ENCODE results near the gene NFIA. TPM values are rescaled to one million over a fixed set of nuclear protein-coding genes. Genes with fewer than 3 reads are reported as not detected.
A peak's percentile ranks its signal among the peaks of the same experiment; 100 is the strongest.

NFIA gene
- total and polyA plus RNA-seq, 2 donors: 18.1 to 105 TPM

DNA sequence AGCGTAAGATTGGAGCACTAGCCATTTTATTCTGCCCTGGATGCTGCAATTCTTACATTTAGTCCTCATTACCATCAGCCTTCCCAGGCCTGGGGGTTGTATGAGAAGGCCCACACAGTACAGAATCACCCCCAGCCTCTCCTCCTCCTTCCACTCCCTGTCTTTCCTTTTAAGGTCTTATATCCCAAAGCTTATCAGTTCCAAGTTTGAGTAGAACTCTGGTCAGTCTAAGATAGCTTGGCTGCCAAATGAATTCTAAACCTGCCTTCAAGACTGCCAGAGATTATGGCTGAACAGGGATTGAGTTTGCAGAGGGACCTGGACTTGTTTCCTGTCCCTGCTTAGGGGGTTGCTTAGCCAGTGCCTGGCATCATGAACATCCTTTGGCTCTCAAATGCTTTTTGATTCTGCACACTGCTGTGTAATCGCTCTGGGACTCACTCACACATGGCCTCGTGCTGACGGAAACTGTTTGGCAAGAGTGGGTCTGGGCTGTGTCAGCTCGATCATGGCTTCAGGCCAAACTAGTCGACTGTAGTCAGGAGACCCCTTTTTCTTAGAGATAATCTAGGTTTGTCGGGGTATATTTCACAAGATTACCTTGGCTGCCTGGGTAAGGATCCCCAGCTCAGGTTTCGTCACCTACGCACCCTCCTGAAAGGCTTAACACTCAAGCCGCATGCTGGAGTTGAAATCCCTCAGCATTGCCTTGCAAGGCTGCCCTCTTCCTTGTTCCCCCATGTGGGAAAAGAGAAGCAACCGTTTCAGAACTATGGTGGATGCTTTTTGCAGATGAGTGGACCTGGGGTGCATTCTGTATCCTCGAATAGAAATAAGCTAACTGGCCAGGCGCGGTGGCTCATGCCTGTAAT lies 252.6 kb downstream of the NFIA start:
- H3K36me3 ChIP-seq (ENCODE audit: insufficient read depth): no peaks in the 10 kb centered on the region
- H3K4me3 ChIP-seq (ENCODE audit: low read depth, low read length): no peak overlapping the region
- WGBS: 60% methylated on average over 14 of the region's 14 CpGs
- H3K27ac ChIP-seq (ENCODE audit: low read depth): no peak overlapping the region
- DNase-seq (ENCODE audit: extremely low spot score): no peak
- no peaks in the 10 kb centered on the region for H3K4me1 ChIP-seq (ENCODE audit: insufficient read depth)

GRCh38 chr1:61337037-61337436 lies 254.7 kb downstream of the NFIA start:
- no peak for DNase-seq (ENCODE audit: extremely low spot score)
- WGBS: 54% methylated on average over 3 of the region's 3 CpGs
- Histone ChIP-seq H3K4me3 (ENCODE audit: low read depth, low read length) (no peak overlapping the region), H3K36me3 (ENCODE audit: insufficient read depth) (no peaks in the 10 kb centered on the region), H3K27ac (ENCODE audit: low read depth) (no peak overlapping the region), H3K4me1 (ENCODE audit: insufficient read depth) (no peaks in the 10 kb centered on the region)

- no peak overlapping the region for H3K4me3 ChIP-seq (ENCODE audit: low read depth, low read length)
- WGBS: 44% methylated on average over 1 of the region's 1 CpG
- peak; percentile 68 for DNase-seq (ENCODE audit: extremely low spot score)
- no peaks in the 10 kb centered on the region for H3K36me3 ChIP-seq (ENCODE audit: insufficient read depth)
- no peaks in the 10 kb centered on the region for H3K4me1 ChIP-seq (ENCODE audit: insufficient read depth)
- H3K27ac ChIP-seq (ENCODE audit: low read depth): peak overlapping the region; percentile 28
Measured at GRCh38 chr1:61337441-61337951, 255.1 kb downstream of the NFIA start.

DNA sequence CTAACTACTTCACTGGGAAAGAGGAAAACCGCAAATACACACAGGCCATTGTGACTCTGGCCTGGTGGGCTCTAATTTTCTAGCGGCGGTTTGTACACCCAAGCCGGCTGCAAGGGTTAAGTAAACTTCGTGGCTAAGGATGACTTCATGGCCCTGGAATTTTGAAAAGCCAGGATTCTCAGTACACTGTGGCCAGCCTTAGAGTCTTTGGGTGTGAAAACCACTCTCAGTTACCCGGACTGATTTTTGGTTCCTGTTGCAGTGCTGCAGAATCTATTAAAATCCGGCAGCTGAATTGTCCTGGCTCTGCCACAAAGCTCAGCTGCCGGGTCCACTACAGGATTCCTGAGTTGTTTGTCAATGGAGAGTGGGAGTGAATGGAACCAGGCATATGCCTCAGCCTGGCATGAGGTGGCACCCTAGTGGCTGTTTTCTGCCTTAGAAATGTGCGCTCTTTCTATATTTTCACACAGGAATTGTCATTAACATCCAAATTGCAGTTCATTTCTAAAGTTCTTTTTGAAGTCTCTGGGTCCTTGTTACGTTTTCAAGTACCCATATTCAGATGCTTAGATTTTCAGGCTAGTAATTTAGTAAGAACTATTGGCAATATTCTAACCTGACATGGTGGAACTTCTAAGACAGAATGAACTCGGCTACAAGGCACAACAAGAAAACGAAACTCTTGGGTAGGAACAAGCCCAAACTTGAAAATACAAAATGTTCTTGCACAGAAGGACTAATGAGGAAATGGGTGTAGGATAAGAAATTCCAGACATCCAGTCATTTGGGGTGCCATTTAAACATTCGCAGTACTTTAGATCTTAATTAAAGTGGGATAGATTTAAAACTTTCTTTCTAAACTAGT lies 255.9 kb downstream of the NFIA start:
- no peak overlapping the region for H3K4me3 ChIP-seq (ENCODE audit: low read depth, low read length)
- H3K27ac ChIP-seq (ENCODE audit: low read depth): peak overlapping the region; percentile 28
- WGBS: 24% methylated on average over 13 of the region's 13 CpGs
- no peaks in the 10 kb centered on the region for H3K4me1 ChIP-seq (ENCODE audit: insufficient read depth)
- H3K36me3 ChIP-seq (ENCODE audit: insufficient read depth): no peaks in the 10 kb centered on the region
- peak; percentile 73 for DNase-seq (ENCODE audit: extremely low spot score)

DNA sequence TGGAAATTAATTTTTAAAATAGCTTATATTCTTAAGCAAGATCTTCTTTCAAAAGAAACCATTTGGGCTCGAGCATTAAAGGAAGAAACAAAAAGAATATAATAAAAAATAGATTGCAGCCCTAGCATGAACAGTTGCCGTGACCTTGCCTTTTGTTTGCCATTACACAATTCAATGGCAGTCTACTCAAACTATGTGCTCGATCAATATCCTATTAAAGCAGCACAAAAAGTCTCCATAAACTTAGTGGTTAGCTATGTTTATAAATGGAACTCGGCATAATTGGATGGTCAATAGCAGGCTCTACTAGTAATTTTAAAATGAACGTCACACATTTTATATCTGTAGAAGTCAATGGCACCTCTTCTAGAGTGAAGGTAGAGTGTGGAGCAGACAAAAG lies 256.5 kb downstream of the NFIA start:
- H3K4me3 ChIP-seq (ENCODE audit: low read depth, low read length): no peak overlapping the region
- no peak overlapping the region for H3K27ac ChIP-seq (ENCODE audit: low read depth)
- no peaks in the 10 kb centered on the region for H3K4me1 ChIP-seq (ENCODE audit: insufficient read depth)
- WGBS: 87% methylated on average over 5 of the region's 5 CpGs
- no peaks in the 10 kb centered on the region for H3K36me3 ChIP-seq (ENCODE audit: insufficient read depth)
- DNase-seq (ENCODE audit: extremely low spot score): no peak

GRCh38 chr1:61341426-61341825 lies 259.1 kb downstream of the NFIA start:
- 90% methylated on average over 6 of the region's 6 CpGs for WGBS
- Histone ChIP-seq H3K4me3 (ENCODE audit: low read depth, low read length) (no peak overlapping the region), H3K27ac (ENCODE audit: low read depth) (no peak overlapping the region), H3K4me1 (ENCODE audit: insufficient read depth) (no peaks in the 10 kb centered on the region), H3K36me3 (ENCODE audit: insufficient read depth) (no peaks in the 10 kb centered on the region)
- no peak for DNase-seq (ENCODE audit: extremely low spot score)

DNA sequence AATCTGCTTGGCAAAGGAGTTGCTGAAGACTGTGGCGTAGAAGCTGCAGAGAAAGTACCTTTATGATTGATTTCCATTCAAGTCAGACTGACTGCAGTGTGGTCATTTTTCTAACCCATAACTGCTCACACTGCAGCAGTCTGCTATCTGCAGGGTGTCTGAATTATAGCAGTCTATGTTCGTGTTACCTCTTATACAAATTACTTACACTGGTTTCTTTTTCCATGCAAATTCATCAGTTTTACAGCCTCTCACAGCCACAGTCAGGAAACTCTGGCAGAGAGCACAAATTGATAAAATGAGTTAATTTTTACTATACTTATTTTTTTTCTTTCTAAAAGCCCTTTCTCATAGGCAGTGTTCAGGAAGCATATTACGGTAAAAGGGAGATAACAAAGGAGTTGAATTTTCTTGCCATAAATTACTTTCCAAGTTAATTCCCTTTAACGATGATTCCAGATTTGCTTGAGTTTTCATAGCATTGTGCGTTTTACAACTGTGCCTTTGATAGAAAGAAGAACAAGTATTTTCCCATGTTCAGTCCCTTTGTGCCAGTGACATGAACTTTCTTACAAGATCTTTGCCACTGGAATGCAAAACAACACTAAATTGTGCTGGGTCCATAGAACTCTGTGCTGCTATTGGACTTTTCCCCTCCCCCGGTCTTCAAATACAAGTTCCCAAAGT lies 261.5 kb downstream of the NFIA start:
- no peak overlapping the region for H3K27ac ChIP-seq (ENCODE audit: low read depth)
- H3K36me3 ChIP-seq (ENCODE audit: insufficient read depth): no peaks in the 10 kb centered on the region
- 56% methylated on average over 6 of the region's 6 CpGs for WGBS
- DNase-seq (ENCODE audit: extremely low spot score): peak; percentile 35
- no peak overlapping the region for H3K4me3 ChIP-seq (ENCODE audit: low read depth, low read length)
- H3K4me1 ChIP-seq (ENCODE audit: insufficient read depth): no peaks in the 10 kb centered on the region

DNA sequence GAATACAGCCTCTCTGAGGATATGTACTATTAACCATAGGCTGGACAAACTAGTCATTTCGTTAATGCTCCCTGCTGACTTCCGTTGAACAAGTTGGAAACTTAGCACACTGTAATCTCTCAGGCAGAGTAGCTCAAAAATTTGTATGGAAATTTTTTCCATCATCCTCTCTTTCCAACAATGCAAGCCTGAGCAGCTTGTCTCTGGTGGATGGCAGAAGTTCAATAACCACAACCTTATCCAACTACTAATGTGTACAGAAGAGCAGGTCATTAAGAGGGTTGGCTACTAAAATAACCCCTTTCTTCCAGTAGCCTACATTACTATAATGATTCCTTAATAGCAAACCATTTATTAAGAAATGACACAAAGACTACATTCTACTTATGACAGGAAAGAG lies 262.3 kb downstream of the NFIA start:
- no peak for DNase-seq (ENCODE audit: extremely low spot score)
- H3K4me1 ChIP-seq (ENCODE audit: insufficient read depth): no peaks in the 10 kb centered on the region
- H3K36me3 ChIP-seq (ENCODE audit: insufficient read depth): no peaks in the 10 kb centered on the region
- H3K27ac ChIP-seq (ENCODE audit: low read depth): no peak overlapping the region
- no peak overlapping the region for H3K4me3 ChIP-seq (ENCODE audit: low read depth, low read length)
- WGBS: 38% methylated on average over 2 of the region's 2 CpGs

GRCh38 chr1:61348025-61348665 lies 265.8 kb downstream of the NFIA start:
- Histone ChIP-seq H3K36me3 (ENCODE audit: insufficient read depth) (peaks cover 4% of the 10 kb centered on the region), H3K4me1 (ENCODE audit: insufficient read depth) (no peaks in the 10 kb centered on the region), H3K27ac (ENCODE audit: low read depth) (no peak overlapping the region), H3K4me3 (ENCODE audit: low read depth, low read length) (no peak overlapping the region)
- no peak for DNase-seq (ENCODE audit: extremely low spot score)
- WGBS: 87% methylated on average over 3 of the region's 3 CpGs

DNA sequence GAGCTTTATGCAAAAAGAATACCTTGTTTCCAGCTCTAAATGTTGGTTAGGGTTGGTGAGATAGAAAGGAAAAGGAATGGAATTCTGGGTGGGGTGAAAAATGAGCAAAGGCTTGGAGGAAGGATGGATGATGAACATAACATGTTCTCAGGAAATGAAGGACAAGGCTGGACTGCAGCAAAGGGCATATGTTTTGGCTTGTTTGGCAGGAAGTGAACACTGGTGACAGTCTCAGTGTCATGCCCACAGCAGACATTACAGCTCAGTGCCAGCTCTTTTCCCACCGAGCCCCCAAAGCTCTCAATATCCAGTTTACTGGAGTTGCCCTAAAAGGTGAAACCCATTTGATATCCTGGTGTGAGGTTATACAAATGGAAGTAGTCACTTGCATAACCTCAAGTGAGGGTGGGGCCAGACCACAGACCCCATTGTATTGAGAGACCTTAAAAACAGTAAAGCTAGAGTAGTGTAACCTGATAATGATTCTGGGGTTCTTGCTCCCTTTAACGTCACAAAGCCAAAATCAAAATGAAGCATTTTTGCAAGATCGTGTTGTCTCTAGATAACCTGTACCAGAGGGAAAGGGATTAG lies 270.6 kb downstream of the NFIA start:
- DNase-seq (ENCODE audit: extremely low spot score): no peak
- 66% methylated on average over 3 of the region's 3 CpGs for WGBS

GRCh38 chr1:61353797-61354406 lies 271.5 kb downstream of the NFIA start:
- Histone ChIP-seq H3K27ac (ENCODE audit: low read depth) (no peak overlapping the region), H3K4me3 (ENCODE audit: low read depth, low read length) (no peak overlapping the region), H3K36me3 (ENCODE audit: insufficient read depth) (peaks cover 4% of the 10 kb centered on the region), H3K4me1 (ENCODE audit: insufficient read depth) (no peaks in the 10 kb centered on the region)
- DNase-seq (ENCODE audit: extremely low spot score): no peak
- WGBS: 78% methylated on average over 4 of the region's 4 CpGs

More for the DNA sequence above, 270.6 kb downstream of the NFIA start:
- Histone ChIP-seq H3K27ac (ENCODE audit: low read depth) (no peak overlapping the region), H3K4me1 (ENCODE audit: insufficient read depth) (no peaks in the 10 kb centered on the region), H3K4me3 (ENCODE audit: low read depth, low read length) (no peak overlapping the region), H3K36me3 (ENCODE audit: insufficient read depth) (peaks cover 4% of the 10 kb centered on the region)

DNA sequence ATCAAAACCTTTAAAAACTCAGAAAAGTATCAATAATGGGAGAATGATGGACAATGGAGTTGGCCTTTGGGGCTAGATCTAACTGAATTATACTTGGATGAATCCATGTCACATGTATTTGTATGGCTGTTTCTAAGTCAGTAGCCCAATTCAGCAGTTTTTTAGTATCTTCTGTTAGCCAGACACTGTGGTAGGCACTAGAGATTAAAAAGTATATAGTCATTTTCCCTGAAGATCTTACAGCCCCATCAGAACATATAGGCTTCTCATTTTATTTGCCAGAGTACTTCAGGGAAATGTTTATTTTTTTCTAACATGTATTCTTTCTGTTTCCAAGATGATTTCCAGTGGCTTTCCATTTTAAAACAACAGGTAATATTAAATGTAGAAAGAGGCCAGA lies 273.7 kb downstream of the NFIA start:
- Histone ChIP-seq H3K4me1 (ENCODE audit: insufficient read depth) (no peaks in the 10 kb centered on the region), H3K36me3 (ENCODE audit: insufficient read depth) (peaks cover 4% of the 10 kb centered on the region), H3K27ac (ENCODE audit: low read depth) (no peak overlapping the region), H3K4me3 (ENCODE audit: low read depth, low read length) (no peak overlapping the region)
- no peak for DNase-seq (ENCODE audit: extremely low spot score)

Data from urinary bladder (tissue), 4 donors.